GM12874 (cell line): ENCODE data around the gene LLGL1.

Experiments used
- TF ChIP-seq, protein P1 (sequence below): IDR thresholded peaks from 2 replicates; pipeline ENCODE4 v1.5.1; 2011; ENCODE audit warnings: low read depth, mild to moderate bottlenecking, control low read depth, low read length, moderate library complexity; ENCODE audit not compliant: insufficient read depth

Gene LLGL1

DNA sequence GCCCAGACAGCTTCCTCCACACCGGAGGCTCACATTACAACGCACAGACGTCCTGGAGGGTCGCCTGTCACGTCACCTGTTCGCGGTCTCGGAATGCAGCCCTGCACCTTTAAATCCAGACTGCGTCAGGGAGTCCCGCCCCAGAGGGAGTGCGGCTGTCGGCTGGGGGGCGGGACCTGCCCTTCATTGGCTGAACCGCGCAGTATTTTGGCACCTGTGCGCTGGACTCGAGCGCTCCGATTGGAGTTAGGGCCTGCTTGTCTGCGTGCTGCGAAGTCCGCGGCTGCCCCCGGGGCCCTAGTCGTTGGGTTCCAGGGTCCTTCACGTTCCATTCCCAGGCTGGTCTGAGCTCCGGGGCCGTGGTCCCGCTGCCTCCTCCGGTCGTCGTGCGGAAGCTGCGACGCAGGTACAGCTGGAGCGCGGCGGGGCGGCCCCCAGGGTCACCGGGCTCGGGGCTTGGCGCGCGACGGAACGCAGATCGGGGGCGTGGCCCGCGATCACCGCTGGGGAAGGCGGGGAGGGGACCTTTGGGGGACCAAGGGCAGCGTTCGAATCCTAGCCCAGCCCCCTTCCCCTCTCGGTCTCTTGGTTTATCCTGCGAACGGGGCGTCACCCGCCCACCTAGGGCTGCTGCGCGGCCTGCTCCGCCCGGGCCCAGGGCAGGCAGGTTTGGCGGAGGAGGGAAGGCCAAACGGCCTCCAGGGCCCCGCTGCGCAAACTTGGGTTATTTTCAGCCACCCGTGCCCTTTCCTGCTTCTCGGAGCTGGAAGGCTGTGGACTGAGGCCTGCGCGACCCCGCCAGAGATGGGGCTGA, 35.1 kb downstream of the LLGL1 start, which contains the start of gene MIEF2:
Gene MIEF2, plus strand, starts transcription at position 331 of the 814 bp plus-strand sequence. CDS start 2,059 bp downstream, outside the sequence.
- TF ChIP-seq, protein P1, sequence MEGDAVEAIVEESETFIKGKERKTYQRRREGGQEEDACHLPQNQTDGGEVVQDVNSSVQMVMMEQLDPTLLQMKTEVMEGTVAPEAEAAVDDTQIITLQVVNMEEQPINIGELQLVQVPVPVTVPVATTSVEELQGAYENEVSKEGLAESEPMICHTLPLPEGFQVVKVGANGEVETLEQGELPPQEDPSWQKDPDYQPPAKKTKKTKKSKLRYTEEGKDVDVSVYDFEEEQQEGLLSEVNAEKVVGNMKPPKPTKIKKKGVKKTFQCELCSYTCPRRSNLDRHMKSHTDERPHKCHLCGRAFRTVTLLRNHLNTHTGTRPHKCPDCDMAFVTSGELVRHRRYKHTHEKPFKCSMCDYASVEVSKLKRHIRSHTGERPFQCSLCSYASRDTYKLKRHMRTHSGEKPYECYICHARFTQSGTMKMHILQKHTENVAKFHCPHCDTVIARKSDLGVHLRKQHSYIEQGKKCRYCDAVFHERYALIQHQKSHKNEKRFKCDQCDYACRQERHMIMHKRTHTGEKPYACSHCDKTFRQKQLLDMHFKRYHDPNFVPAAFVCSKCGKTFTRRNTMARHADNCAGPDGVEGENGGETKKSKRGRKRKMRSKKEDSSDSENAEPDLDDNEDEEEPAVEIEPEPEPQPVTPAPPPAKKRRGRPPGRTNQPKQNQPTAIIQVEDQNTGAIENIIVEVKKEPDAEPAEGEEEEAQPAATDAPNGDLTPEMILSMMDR, result no peak

DNA sequence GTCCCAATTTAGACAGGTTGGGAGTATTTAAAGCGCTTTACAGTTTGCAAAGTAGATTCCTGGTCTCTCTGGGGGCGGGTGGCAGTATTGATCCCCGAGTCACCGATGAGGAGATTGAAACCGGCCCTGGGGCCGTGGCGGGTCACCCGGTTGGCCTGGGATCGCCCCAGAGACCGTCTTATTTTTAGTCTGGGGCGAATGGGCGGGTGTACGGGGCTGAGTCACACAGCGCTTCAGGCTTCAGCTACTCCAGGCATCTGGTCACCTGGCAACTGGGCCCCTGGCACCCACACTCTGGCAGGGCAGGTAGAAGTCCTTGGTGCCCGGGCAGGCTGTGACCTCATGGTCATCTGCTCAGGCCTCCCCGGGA, 35.7 kb downstream of the LLGL1 start:
- TF ChIP-seq, protein P1, result no peak

- TF ChIP-seq, protein P1, result no peak
Measured at GRCh38 chr17:18261659-18262058, 36.2 kb downstream of the LLGL1 start.

GRCh38 chr17:18262111-18262510, 36.7 kb downstream of the LLGL1 start:
- TF ChIP-seq, protein P1, result no peak

DNA sequence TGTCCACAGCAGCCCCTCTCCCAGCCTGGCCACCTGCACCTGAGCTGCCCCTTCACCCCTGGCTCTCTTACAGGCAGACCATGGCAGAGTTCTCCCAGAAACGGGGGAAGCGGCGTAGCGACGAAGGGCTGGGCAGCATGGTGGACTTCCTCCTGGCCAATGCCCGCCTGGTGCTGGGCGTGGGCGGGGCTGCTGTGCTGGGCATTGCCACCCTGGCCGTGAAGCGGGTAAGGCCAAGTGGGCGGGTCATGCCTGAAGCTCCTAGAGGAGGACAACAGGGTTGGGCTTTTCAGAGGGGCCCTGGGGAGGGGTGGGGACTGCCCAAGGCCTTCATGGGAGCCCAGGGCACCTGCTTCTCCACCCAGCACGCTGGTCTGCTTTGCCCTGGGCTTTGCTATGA, 37.2 kb downstream of the LLGL1 start:
- TF ChIP-seq, protein P1, result no peak

DNA sequence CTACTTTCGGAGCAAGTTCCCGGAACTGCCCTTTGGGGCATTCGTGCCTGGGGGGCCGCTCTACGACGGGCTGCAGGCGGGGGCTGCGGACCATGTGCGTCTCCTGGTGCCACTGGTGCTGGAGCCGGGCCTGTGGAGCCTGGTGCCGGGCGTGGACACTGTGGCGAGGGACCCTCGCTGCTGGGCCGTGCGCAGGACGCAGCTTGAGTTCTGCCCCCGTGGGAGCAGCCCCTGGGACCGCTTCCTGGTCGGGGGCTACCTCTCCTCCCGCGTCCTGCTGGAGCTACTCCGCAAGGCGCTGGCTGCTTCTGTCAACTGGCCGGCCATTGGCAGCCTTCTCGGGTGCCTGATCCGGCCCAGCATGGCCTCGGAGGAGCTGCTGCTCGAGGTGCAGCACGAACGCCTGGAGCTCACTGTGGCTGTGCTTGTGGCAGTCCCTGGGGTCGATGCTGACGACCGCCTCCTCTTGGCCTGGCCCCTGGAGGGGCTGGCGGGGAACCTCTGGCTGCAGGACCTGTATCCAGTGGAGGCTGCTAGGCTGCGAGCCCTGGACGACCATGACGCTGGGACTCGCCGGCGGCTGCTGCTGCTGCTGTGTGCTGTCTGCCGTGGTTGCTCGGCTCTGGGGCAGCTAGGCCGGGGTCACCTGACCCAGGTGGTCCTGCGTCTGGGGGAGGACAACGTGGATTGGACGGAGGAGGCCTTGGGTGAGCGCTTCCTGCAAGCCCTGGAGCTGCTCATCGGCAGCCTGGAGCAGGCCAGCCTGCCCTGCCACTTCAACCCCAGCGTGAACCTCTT, 38.6 kb downstream of the LLGL1 start:
- TF ChIP-seq, protein P1, result no peak

DNA sequence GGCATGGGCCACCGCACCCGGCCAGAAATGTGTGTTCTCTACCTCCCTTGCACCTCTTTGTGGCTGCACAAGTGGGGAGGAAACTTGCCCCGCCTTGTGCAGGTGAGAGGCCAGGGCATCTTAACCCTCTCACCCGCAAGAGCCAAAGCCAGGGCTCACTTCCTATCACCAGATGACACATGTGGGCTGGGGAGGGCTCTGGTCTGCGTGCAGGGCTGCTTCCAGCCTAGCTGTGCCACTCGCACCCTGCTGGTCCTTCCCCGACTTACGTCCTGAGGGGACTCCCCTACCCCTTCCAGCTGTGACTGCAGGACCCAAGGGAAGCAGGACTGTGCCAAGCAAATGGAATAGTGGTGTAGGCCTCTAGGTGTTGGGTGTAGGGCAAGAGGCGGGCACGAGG, 41.9 kb downstream of the LLGL1 start:
- TF ChIP-seq, protein P1, result no peak
